Skeletal muscle tissue (tissue), 4 donors: Measurements from ENCODE around the gene DCLK3. TPM values are rescaled to one million over a fixed set of nuclear protein-coding genes. Genes with fewer than 3 reads are reported as not detected.
A peak's percentile ranks its signal among the peaks of the same experiment; 100 is the strongest.

ENCODE experiments used
- H3K27ac ChIP-seq: one replicate; pipeline ENCODE4 v1.7.0; 2013; ENCODE audit warnings: mild to moderate bottlenecking, low read depth, low read length, inconsistent platforms
- H3K27me3 ChIP-seq, 3 donors: one replicate each; pipeline ENCODE4 v1.7.0; 2013; ENCODE audit warnings: low read length in 3 of 3; ENCODE audit not compliant: control insufficient read depth in 3 of 3, insufficient read depth in 3 of 3
- H3K36me3 ChIP-seq, 3 donors: one replicate each; pipeline ENCODE4 v1.7.0; 2013; ENCODE audit warnings: low read length in 3 of 3; ENCODE audit not compliant: control insufficient read depth in 3 of 3, insufficient read depth in 3 of 3
- H3K4me1 ChIP-seq, 3 donors: one replicate each; pipeline ENCODE4 v1.7.0; 2013; ENCODE audit warnings: low read length in 3 of 3, mild to moderate bottlenecking in 3 of 3; ENCODE audit not compliant: control insufficient read depth in 3 of 3, insufficient read depth in 3 of 3
- H3K4me3 ChIP-seq, 3 donors: one replicate each; pipeline ENCODE4 v1.7.0; 2013; ENCODE audit warnings: low read length in 3 of 3
- H3K9ac ChIP-seq, 3 donors: one replicate each; pipeline ENCODE4 v1.7.0; 2013; ENCODE audit warnings: low read length in 3 of 3, mild to moderate bottlenecking in 3 of 3, moderate library complexity in 2 of 3, low read depth in 1 of 3
- H3K9me3 ChIP-seq, 3 donors: one replicate each; pipeline ENCODE4 v1.7.0; 2013; ENCODE audit warnings: low read length in 3 of 3; ENCODE audit not compliant: control insufficient read depth in 3 of 3
- total RNA-seq: library from RNA; depleted of rRNA; stranded (reverse); fragments of >200 nt; gene quantifications from one replicate; pipeline ENCODE4 v1.2.3, GENCODE V29; 2014
- donor health status: Osteomylitis.

The DCLK3 gene
- total RNA-seq, 1 donor from 2014 or later = 2.6 TPM

DNA sequence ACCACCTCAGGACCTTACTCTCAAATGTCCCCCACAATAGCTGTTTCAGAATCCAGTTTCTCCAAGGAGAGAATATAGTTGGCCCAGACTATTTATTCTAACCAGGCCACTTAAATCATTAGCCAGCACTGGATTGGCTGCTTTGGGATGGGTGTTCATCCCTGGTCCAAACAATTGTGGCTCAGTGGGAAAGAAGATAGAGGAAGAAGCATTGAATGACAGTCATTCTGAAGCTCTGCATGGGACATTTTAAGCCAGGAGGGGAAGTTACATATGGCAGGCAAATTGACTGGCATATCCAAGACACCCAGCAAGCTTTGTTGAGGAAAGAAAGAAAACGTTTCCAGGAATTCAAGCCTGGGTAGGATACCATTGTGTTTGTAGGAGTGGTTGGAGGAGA is 5.6 kb upstream of the DCLK3 start:
- no peak overlapping the region for H3K9ac ChIP-seq
- H3K4me1 ChIP-seq = no peaks in the 10 kb centered on the region
- no peak overlapping the region for H3K27ac ChIP-seq
- no peak overlapping the region for H3K4me3 ChIP-seq
- H3K27me3 ChIP-seq = peaks cover 5 to 11% (median 5%) of the 10 kb centered on the region in 3 donors
- no peaks in the 10 kb centered on the region for H3K9me3 ChIP-seq
- H3K36me3 ChIP-seq = no peaks in the 10 kb centered on the region

DNA sequence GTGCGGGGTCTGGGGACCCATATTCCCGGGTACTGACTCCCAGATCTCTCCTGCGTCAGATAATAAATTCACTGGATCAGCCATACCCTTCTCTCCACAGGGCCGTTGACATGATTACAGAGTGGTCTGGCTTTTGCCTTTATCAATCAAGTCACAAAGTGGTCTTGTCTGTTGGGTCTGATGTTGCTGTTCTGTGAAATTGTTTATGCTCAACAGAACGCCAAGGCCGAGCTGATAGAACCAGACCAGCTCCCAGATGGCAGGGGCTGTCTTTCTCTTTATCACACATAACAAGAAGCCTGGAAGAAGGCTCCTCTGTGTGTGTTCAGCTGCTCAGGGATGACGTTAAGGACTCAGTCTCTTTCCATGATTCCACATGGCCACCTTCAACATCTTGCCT is 751 bp upstream of the DCLK3 start:
- no peak overlapping the region for H3K27ac ChIP-seq
- no peak overlapping the region for H3K9ac ChIP-seq
- H3K36me3 ChIP-seq = no peaks in the 10 kb centered on the region
- no peaks in the 10 kb centered on the region for H3K4me1 ChIP-seq
- H3K4me3 ChIP-seq = peak overlapping the region in 1 of 3 donors; percentile 52
- peaks cover 20 to 25% (median 22%) of the 10 kb centered on the region in 3 donors for H3K27me3 ChIP-seq
- H3K9me3 ChIP-seq = no peaks in the 10 kb centered on the region

DNA sequence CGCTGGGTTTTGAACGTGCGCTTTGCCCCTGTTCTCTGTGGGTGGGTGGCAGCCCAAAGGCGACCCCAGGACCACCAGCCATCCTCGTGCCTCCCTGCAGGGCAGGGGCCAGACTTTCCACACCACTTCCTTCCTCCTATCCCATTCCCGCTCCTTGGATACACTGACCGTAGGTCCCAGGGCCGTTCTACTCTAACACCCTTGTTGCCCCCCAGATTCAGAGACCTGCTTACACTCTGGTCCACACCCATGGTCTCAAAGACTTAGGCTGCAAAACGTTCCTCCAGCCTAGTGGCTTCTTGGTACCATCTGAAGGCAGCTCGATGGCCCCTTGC is 318 bp upstream of the DCLK3 start:
- no peaks in the 10 kb centered on the region for H3K9me3 ChIP-seq
- H3K27ac ChIP-seq = no peak overlapping the region
- peaks cover 20 to 25% (median 22%) of the 10 kb centered on the region in 3 donors for H3K27me3 ChIP-seq
- no peaks in the 10 kb centered on the region for H3K4me1 ChIP-seq
- peak overlapping the region in 1 of 3 donors; percentile 52 for H3K4me3 ChIP-seq
- H3K36me3 ChIP-seq = no peaks in the 10 kb centered on the region
- H3K9ac ChIP-seq = no peak overlapping the region

DNA sequence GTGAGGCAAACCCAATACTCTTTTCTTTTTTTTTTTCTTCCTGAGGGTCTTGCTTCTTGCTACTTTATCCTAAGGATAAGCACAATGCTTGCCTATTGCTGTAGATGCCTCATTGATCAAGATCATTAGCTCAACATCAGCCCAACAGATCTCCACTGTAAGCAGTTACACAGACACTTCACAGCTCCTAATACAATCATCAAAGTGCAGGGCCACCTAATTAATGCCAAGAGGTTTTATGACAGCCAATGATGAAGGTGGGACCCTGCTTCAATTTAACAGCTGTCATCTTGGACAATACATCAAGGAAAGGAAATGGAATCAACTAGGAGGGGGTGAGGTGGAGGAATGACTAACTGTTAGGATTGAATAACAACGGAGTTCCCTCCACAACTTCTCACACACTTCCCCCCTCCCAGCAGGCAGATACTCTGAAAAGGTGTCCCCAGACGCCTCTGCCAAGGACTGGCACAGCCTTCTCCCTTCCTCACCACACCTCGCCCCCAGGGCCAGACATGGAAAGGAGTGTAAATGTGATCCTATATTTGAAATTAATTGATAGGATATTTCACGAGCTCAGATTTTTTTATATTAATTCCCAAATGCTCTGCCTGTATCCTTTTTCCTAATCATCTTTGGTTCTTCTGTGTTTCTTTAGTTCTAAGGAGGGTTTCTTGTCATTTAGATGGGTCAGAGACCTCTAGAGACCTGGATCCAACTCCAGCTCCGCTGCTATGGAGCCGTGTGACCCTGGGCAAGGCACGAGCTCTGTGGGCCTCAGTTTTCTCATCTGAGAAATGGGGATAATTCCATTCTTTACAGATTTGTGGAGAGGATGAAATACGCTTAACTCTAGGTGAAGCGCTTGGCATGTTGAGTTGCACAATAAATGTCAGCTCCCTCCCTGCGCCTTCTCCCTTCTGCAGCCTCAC is 1.2 kb downstream of the DCLK3 start:
- H3K27me3 ChIP-seq = peaks cover 20 to 25% (median 22%) of the 10 kb centered on the region in 3 donors
- H3K4me1 ChIP-seq = no peaks in the 10 kb centered on the region
- peak overlapping the region; percentile 1 to 40 (median 31) for H3K4me3 ChIP-seq
- no peak overlapping the region for H3K27ac ChIP-seq
- H3K9me3 ChIP-seq = no peaks in the 10 kb centered on the region
- no peak overlapping the region for H3K9ac ChIP-seq
- no peaks in the 10 kb centered on the region for H3K36me3 ChIP-seq

DNA sequence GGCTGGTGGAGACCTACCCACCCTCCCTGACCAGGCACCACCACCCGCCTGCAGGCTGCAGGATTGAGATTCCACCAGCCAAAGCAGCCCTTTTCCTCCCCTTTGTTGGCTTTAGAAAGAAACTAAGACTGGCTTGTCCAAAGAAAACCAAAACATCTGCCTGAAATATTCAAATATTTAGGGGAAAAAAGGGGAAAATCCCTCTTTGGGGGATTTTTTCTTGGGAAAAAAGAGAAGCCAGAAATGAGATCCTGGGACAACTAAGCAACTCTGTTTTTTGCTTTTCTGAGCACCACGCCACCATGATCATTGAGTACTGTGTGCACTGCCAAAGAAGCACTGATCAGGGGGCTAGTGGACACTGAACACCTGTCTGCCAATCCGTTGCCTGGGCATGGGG is 2.6 kb downstream of the DCLK3 start:
- Histone ChIP-seq H3K36me3 (no peaks in the 10 kb centered on the region), H3K9ac (no peak overlapping the region), H3K9me3 (no peaks in the 10 kb centered on the region), H3K4me3 (no peak overlapping the region), H3K27ac (no peak overlapping the region), H3K4me1 (no peaks in the 10 kb centered on the region), H3K27me3 (peaks cover 20 to 25% (median 22%) of the 10 kb centered on the region in 3 donors)

DNA sequence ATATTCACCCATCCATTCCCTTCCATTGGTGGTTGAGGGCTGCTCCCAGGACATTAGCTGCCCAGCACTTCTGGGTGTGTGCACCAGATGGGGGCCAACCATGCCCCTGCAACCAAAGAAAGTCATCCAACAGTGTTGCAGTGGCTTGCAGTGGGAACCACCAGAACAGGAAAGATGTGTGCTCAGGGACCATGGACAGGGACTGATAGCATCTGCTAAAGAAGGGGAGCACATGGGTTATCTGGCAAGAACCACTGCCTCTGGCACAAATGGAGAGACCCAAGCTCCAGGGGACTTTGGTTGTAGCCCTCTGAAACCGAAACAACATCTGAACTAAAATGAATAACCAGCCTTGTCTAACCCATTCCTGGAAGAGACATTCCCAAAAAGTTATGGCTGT is 8.1 kb downstream of the DCLK3 start:
- Histone ChIP-seq H3K27ac (no peak overlapping the region), H3K36me3 (no peaks in the 10 kb centered on the region), H3K4me3 (no peak overlapping the region), H3K27me3 (peaks cover 0 to 3% (median 0%) of the 10 kb centered on the region in 3 donors), H3K9me3 (no peaks in the 10 kb centered on the region), H3K4me1 (no peaks in the 10 kb centered on the region), H3K9ac (no peak overlapping the region)

DNA sequence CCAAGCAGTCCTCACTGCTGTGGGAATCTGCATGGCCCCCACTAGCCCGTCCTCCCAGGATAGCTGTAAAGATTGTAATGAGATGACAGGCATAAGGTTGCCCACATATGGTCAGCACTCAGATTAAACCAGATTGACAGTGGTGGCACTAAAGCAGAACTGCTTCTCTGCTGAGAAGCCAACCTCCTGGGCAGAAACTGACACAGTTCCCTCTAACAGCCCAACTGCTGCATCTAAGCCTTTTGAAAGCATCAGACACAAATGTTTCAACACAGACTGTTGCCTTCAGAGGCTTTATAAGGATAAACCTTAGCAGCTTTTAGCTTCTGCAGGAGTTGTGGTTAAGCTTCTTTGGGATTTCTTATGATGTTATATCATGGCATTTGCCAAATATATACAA is 13.0 kb downstream of the DCLK3 start:
- H3K27ac ChIP-seq = no peak overlapping the region
- H3K27me3 ChIP-seq = peaks cover 0 to 8% (median 0%) of the 10 kb centered on the region in 3 donors
- H3K4me1 ChIP-seq = no peaks in the 10 kb centered on the region
- no peak overlapping the region for H3K9ac ChIP-seq
- no peak overlapping the region for H3K4me3 ChIP-seq
- no peaks in the 10 kb centered on the region for H3K36me3 ChIP-seq
- no peaks in the 10 kb centered on the region for H3K9me3 ChIP-seq

DNA sequence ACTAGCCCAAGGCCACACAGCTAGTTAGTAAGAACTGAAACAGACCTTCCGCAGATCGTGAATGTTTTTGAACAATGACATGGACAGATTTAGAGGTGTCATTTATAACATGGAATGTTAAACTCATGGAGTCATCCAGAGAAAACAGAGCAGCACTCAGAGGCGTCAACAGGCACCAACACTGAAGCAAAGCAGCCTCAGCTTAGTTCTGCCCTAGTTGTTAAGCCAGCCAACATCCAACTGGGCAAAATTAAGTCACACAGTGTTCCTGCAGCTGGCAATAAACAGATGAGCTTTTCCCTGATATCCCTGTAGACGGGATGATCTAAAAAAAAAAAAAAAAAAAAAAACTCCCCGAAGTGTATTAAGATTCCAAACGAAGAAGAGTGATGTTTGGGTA is 13.6 kb downstream of the DCLK3 start:
- Histone ChIP-seq H3K36me3 (no peaks in the 10 kb centered on the region), H3K4me3 (no peak overlapping the region), H3K27me3 (peaks cover 0 to 5% (median 0%) of the 10 kb centered on the region in 3 donors), H3K9me3 (no peaks in the 10 kb centered on the region), H3K4me1 (no peaks in the 10 kb centered on the region), H3K9ac (no peak overlapping the region), H3K27ac (no peak overlapping the region)

DNA sequence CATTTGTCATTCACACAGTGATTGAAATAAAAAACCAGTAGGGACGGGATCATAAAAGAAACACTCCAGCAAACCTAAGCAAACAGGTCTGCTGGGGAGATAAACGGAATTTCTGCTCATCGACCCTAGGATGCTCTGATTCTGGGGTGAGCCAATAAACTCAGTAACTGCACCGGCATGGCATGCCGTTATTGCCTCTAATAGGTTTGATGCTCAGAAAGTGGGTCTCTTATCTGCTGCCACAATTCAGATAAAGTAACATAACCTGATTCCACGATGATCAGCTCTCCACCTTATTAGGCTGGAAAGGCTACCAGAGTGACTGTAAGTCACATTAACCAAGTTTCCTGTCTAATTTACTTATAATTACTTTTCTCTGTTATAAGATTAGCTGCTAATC is 19.6 kb downstream of the DCLK3 start:
- Histone ChIP-seq H3K9ac (no peak overlapping the region), H3K4me3 (no peak overlapping the region), H3K36me3 (no peaks in the 10 kb centered on the region), H3K27ac (no peak overlapping the region), H3K27me3 (peaks cover 0 to 3% (median 0%) of the 10 kb centered on the region in 3 donors), H3K9me3 (no peaks in the 10 kb centered on the region), H3K4me1 (no peaks in the 10 kb centered on the region)

DNA sequence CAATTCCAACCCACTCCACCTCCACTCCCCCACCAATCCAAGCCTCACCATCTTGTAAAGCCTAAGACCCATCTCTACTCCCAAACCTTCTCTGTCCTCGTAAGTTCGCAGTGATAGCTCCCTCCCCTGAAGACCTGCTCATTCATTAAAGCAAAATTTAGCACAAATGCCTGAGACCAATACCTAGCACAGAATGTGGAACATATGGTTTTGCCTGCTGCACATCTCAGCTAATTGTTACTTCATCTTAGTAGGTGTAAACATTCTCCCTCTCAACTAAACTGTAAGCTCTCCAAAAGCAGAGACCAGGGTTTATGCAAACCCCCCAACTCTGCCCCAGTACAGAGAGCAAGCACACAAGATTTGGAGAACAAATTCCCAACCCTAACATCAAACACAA is 20.5 kb downstream of the DCLK3 start:
- Histone ChIP-seq H3K27ac (no peak overlapping the region), H3K9me3 (no peaks in the 10 kb centered on the region), H3K27me3 (peaks cover 0 to under 1% (median 0%) of the 10 kb centered on the region in 3 donors), H3K4me3 (no peak overlapping the region), H3K9ac (no peak overlapping the region), H3K4me1 (no peaks in the 10 kb centered on the region), H3K36me3 (no peaks in the 10 kb centered on the region)
